Measurements from ENCODE around the gene NPTX1.

The NPTX1 gene

GRCh38 chr17:80481284-80482057, 5.1 kb upstream of the NPTX1 start:
- DNase-seq (ENCODE audit: low read depth in 3 of 3, low spot score in 1 of 3) = no peak

GRCh38 chr17:80480248-80480647, 3.8 kb upstream of the NPTX1 start:
- DNase-seq (ENCODE audit: low read depth in 3 of 3, low spot score in 1 of 3) = no peak

DNA sequence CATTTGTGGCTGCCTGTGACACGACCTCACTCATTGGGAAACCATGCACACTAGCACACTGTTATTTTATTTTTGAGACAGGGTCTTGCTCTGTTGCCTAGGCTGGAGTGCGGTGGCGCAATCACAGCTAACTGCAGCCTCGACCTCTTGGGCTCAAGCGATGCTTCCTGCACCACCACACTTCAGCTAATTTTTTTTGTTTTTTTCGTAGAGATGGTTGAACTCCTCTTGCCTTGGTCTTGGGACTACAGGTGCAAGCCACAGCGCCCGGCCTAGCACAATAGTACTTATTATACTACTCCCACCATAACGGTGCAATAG, 2.8 kb upstream of the NPTX1 start:
- no peak for DNase-seq (ENCODE audit: low read depth in 3 of 3, low spot score in 1 of 3)

DNA sequence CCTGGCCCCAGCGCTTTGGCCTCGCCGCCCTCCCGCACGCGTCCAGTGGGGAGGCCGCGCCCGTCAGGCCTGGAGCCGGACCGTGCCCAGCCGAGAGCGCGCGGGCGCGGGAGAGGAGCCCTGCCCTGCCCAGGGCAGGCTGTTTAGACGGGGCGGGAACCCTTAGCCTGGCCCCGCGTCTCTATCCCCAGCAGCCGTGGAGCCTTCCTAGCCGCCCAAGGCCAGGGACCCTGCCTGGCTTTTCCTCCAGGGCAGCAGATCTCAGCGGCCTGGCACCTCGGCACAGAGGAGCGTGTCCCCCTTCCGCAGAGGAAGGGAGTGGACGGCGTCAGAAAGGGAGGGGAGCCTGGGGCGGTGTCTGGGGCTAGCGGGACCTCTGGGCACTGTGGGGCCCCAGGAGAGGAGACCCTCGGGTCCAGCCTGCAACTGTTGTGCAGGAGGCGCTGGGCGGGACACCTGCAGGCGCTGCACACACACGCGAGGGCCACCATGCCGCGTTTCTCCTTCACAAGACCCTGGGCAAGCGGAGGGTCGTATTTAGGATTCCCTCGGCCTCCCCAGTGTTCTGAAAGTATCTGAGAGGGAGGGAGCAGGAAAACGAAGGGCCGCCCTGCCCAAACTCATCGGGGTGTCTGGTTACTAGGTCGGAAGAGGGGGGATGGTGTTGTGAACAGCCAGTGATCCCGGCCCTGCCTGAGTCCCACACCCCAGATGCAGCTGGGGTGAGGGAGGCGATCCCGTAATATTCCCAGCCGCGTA, 2.3 kb upstream of the NPTX1 start:
- no peak for DNase-seq (ENCODE audit: low read depth in 3 of 3, low spot score in 1 of 3)

GRCh38 chr17:80477647-80478478, 1.5 kb upstream of the NPTX1 start:
- DNase-seq (ENCODE audit: low read depth in 3 of 3, low spot score in 1 of 3) = peak in 1 of 3 donors; percentile 29

GRCh38 chr17:80476877-80477646, 655 bp upstream of the NPTX1 start:
- no peak for DNase-seq (ENCODE audit: low read depth in 3 of 3, low spot score in 1 of 3)

DNA sequence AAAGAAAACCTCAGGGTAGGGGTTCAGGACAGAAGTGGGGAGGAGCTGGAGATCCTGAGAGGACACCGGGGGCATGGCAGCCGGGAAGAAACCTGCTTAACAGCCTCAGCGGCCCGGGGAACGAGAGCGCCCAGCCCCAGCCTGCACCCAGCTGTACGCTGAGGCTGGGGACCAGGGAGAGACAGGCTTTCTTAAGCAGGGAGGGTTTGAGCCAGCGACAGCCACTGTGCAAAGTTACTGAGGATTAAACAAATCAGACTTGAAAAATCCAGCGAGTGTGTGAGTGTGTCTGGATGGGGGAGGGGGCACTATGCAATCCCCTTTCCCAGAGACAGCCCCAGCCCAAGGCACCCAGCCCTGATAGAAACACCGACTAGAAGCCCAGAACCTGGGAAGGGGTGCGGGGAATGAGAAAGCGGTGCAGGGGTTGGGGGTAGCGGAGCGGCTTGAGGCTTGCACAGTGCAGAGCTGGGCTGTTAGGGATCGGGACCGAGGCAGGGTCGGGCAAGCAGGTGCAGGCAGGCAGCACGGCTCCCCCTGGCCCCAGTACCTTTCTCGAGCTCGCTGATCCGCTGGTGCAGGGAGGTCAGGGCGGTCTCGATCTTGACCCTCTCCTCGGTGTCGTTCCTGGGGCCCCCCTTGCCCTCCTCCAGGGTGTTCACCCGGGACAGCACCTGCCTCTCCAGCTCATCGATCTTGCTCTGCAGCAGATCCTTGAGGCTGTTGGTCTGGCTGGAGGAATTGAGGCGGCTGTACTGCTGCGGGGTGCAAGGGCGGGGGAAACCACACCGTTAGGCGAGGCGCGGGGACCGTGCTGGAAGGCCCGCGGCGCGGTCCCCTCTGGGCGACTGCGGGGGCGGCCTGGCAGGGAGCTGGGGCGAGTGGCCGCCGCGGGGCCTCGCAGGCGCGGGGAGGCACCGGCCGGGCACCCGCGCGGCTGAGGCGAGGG, 1.2 kb downstream of the NPTX1 start:
- no peak for DNase-seq (ENCODE audit: low read depth in 3 of 3, low spot score in 1 of 3)

GRCh38 chr17:80474231-80474960, 2.0 kb downstream of the NPTX1 start:
- DNase-seq (ENCODE audit: low read depth in 3 of 3, low spot score in 1 of 3) = no peak

DNA sequence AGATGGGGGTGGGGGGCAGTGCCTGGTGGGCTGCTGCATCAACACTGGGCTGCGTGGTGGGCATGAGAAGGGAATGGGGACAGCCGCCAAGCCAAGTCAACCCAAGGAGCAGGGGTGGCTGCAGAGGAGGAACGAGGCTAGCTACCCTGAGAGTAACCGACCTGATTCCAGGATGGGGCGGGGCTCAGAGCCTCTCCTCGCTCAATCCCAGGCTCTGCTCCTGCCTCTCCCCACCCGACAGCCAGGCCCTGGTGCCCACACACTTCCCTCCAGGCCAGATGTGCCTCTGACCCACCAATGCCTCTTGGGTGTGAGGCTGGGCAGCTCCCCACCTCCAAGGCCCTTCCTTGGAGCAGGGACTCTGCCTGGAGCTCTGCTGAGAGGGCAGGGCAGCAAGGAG, 2.7 kb downstream of the NPTX1 start:
- no peak for DNase-seq (ENCODE audit: low read depth in 3 of 3, low spot score in 1 of 3)

DNA sequence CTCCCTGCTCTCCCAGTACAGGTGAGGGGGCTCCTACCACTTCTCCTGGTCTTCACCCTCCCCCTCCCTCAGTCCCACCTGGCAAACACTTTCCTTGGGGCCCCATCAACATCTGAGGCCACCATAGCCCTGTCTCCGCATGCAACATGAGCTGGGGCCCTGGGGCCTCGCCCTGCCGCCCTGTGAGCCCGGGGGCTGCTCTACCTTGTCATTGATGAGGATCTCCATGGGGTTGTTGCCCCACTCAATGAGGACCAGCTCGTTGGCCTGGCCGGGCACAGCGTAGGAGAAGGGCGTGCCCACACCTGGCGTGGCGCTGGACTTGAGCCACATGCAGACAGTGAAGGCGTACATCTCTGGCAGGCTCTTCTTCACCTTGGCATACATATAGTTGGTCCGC, 3.4 kb downstream of the NPTX1 start:
- no peak for DNase-seq (ENCODE audit: low read depth in 3 of 3, low spot score in 1 of 3)

- DNase-seq (ENCODE audit: low read depth in 3 of 3, low spot score in 1 of 3) = no peak
Measured at GRCh38 chr17:80471922-80472321, 4.5 kb downstream of the NPTX1 start.

GRCh38 chr17:80470603-80471002, 5.8 kb downstream of the NPTX1 start:
- DNase-seq (ENCODE audit: low read depth in 3 of 3, low spot score in 1 of 3) = no peak

- no peak for DNase-seq (ENCODE audit: low read depth in 3 of 3, low spot score in 1 of 3)
Measured at GRCh38 chr17:80469667-80470066, 6.7 kb downstream of the NPTX1 start.

DNA sequence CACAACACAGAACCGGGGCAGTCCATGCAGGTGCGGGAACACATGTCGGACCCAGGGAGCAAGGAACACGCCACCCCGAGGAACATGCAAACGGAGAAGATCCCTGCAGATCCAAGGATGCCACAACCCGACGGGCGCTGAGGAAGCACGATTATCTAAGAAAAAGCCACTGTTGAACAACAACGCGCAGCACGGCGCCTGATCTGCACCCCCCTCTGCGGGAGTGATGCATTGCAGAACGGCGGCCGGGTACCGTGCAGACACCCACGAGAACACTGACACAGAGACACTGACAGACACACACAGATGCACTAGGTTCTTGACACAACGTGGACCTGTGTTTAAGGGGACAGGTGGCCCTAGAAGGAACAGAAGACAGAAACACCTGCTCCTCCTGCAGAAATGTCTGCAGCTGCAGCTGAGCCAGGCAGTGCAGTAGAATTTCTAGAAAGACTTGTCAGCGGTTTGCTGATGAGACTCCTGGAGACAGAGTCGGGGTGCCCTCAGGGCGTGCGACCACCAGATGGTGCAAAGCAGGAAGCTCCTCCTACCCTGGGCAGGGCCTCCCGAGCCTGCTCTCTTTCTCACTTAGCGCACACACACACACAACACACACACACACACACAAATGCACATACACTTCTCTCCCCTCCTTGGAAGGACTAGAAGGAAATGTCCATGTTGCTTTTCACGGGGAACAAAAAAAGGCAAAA, 7.5 kb downstream of the NPTX1 start:
- no peak for DNase-seq (ENCODE audit: low read depth in 3 of 3, low spot score in 1 of 3)

GRCh38 chr17:80468242-80468641, 8.2 kb downstream of the NPTX1 start:
- no peak for DNase-seq (ENCODE audit: low read depth in 3 of 3, low spot score in 1 of 3)

GRCh38 chr17:80466188-80466705, 10.2 kb downstream of the NPTX1 start:
- DNase-seq (ENCODE audit: low read depth in 3 of 3, low spot score in 1 of 3) = no peak

DNA sequence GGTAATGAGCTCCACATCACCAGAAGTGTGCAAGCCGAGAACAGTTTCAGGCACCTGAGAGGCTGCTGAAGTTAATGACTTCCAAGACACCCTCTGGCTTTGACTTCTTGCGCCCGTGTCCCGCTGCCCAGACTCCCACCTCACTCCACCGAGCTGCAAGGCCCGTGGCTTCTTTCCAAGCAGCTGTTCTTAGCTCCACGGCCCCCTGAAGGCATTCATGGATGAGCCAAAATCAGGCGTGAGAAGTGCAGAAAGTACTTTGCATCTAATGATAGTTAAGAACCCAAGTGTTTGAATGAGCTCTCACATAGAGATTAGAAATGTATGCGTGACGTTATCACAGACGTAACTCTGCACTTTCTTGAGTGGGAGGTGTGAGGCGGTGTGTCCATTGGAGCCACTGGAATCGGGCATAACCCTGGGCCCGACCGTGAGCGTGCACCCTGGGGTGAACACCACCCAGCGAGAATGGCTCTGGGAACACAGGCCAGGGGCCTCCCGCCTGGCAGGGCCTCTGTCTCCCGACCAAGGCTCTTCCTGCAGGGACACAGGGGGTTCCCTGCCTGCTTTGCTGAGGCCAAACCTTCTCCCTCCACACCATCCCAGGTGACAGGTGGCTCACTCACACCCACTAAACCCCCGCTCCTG, 11.0 kb downstream of the NPTX1 start:
- DNase-seq (ENCODE audit: low read depth in 3 of 3, low spot score in 1 of 3) = no peak

GRCh38 chr17:80464486-80464885, 11.9 kb downstream of the NPTX1 start:
- DNase-seq (ENCODE audit: low read depth in 3 of 3, low spot score in 1 of 3) = no peak

All from stimulated activated CD4-positive, alpha-beta T cell treated with anti-CD3 and anti-CD28 coated beads, TNF-alpha, amount 100 ng/mL, for 1 hour (primary cell).